Measurements from ENCODE around the gene PRCC.

DNA sequence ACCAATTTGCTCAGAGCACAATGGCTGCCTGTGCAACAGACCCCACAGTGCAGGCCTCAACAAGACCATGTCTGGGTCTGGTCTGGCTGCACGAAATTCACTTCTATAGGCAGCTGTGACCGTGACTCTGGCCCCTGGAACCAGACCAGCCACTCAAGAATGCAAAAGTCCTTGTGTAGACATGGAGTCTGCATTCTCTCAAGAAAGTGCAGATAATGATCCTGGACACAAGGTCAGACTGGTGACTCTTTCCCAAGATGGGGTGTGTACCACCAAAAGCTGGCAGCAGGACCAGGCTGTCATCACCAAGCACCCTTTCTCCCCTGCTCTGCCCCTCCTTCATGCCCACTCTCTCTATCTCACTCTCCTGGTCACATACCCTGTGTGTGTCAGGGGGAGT lies 46.2 kb upstream of the PRCC start:
- TF ChIP-seq, protein P1, sequence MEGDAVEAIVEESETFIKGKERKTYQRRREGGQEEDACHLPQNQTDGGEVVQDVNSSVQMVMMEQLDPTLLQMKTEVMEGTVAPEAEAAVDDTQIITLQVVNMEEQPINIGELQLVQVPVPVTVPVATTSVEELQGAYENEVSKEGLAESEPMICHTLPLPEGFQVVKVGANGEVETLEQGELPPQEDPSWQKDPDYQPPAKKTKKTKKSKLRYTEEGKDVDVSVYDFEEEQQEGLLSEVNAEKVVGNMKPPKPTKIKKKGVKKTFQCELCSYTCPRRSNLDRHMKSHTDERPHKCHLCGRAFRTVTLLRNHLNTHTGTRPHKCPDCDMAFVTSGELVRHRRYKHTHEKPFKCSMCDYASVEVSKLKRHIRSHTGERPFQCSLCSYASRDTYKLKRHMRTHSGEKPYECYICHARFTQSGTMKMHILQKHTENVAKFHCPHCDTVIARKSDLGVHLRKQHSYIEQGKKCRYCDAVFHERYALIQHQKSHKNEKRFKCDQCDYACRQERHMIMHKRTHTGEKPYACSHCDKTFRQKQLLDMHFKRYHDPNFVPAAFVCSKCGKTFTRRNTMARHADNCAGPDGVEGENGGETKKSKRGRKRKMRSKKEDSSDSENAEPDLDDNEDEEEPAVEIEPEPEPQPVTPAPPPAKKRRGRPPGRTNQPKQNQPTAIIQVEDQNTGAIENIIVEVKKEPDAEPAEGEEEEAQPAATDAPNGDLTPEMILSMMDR (conservative IDR thresholded peaks at IDR 0.05; ENCODE audit: low read depth, low read length): no peak
- TF ChIP-seq EZH2 (IDR thresholded peaks at IDR 0.05; ENCODE audit: borderline replicate concordance, low read depth, low read length, poor library complexity, severe bottlenecking): no peak
